ENCODE measurements around the gene TBL3. TPM values are rescaled to one million over a fixed set of nuclear protein-coding genes. Genes with fewer than 3 reads are reported as not detected.

TBL3 gene
- total and polyA plus RNA-seq, 9 donors, result 2.1 to 48.0 (median 31.0) TPM

GRCh38 chr16:1942810-1943726 lies 28.8 kb upstream of the TBL3 start, which contains the start of gene MSRB1:
TSS of gene MSRB1 (minus strand) at chr16:1943199. CDS start at chr16:1943156, 43 bp downstream.
- peaks cover 4% of the 10 kb centered on the region for H3K4me1 ChIP-seq (ENCODE audit: insufficient read depth)
- WGBS, 3 donors, result 1 to 2% (median 1%) methylated on average over 54 to 77 of the region's 77 CpGs
- no peaks in the 10 kb centered on the region for H3K36me3 ChIP-seq
- intact Hi-C loops (cut with DNase I), result no loop called here
- peak within 1 kb of the TSS; percentile 15 to 74 for H3K27ac ChIP-seq
- H3K9me3 ChIP-seq, result no peaks in the 10 kb centered on the region
- no peaks in the 10 kb centered on the region for H3K27me3 ChIP-seq
- TF ChIP-seq EP300 (IDR thresholded peaks at IDR 0.05) (no peak), POLR2A (IDR thresholded peaks at IDR 0.05) (peak; percentile 84)
- DNase-seq, result peak; percentile 100
- H3K4me3 ChIP-seq, result peak within 1 kb of the TSS; percentile 68

- WGBS, 3 donors, result 91 to 93% (median 92%) methylated on average over 21 of the region's 21 CpGs
- intact Hi-C loops (cut with DNase I), result no loop called here
These were observed 27.1 kb upstream of the TBL3 start for GRCh38 chr16:1944612-1945199.

GRCh38 chr16:1945559-1946391 lies 26.1 kb upstream of the TBL3 start:
- no peaks in the 10 kb centered on the region for H3K36me3 ChIP-seq
- WGBS, 3 donors, result 82 to 86% (median 85%) methylated on average over 19 of the region's 19 CpGs
- intact Hi-C loops (cut with DNase I), result no loop called here

More at GRCh38 chr16:1944612-1945199, 27.1 kb upstream of the TBL3 start:
- no peaks in the 10 kb centered on the region for H3K36me3 ChIP-seq
- no peaks in the 10 kb centered on the region for H3K9me3 ChIP-seq
- no peak overlapping the region for H3K4me3 ChIP-seq
- no peak for TF ChIP-seq CTCF (IDR thresholded peaks at IDR 0.05)
- no peak for TF ChIP-seq EP300 (IDR thresholded peaks at IDR 0.05)
- TF ChIP-seq POLR2A (IDR thresholded peaks at IDR 0.05), result no peak
- H3K4me1 ChIP-seq (ENCODE audit: insufficient read depth), result peaks cover 4% of the 10 kb centered on the region
- H3K27ac ChIP-seq, result no peak overlapping the region
- H3K27me3 ChIP-seq, result no peaks in the 10 kb centered on the region
- no peak for DNase-seq

More at GRCh38 chr16:1945559-1946391, 26.1 kb upstream of the TBL3 start:
- Histone ChIP-seq H3K4me3 (no peak overlapping the region), H3K27ac (no peak overlapping the region), H3K4me1 (ENCODE audit: insufficient read depth) (peaks cover 4% of the 10 kb centered on the region), H3K9me3 (no peaks in the 10 kb centered on the region), H3K27me3 (no peaks in the 10 kb centered on the region)
- DNase-seq, result no peak
- no peak for TF ChIP-seq EP300 (IDR thresholded peaks at IDR 0.05)
- no peak for TF ChIP-seq POLR2A (IDR thresholded peaks at IDR 0.05)
- TF ChIP-seq CTCF (IDR thresholded peaks at IDR 0.05), result no peak

All from ovary (tissue), 9 donors.